HG03139 (cell line): ENCODE results near the gene PSMD13.
"Not testable (repeated sequence)": the region's sequence is repeated elsewhere in the genome, so short reads cannot be mapped to it uniquely, and the experiment has no call there.

Experiments
- ATAC-seq: cut with Tn5 transposase; IDR thresholded peaks from one replicate; pipeline ENCODE4 v1.9.1; 2021; ENCODE audit not compliant: unreplicated experiment

Gene PSMD13

GRCh38 chr11:285894-286220 is 49.1 kb downstream of the PSMD13 start:
- ATAC-seq, result no peak

- ATAC-seq, result not testable (repeated sequence)
Observed at GRCh38 chr11:286977-287820, 50.4 kb downstream of the PSMD13 start.

- no peak for ATAC-seq
Observed at GRCh38 chr11:287821-288477, 51.2 kb downstream of the PSMD13 start.

- ATAC-seq, result peak; percentile 54
Observed at GRCh38 chr11:288478-289397, 52.0 kb downstream of the PSMD13 start, which contains the start of gene PGGHG. PGGHG (plus strand) TSS chr11:289126; CDS start chr11:289817, 691 bp downstream.

- ATAC-seq, result no peak
Observed at GRCh38 chr11:289398-289711, 52.6 kb downstream of the PSMD13 start.

- no peak for ATAC-seq
Observed at GRCh38 chr11:289712-290620, 53.2 kb downstream of the PSMD13 start.

- ATAC-seq, result no peak
Observed at GRCh38 chr11:290621-291231, 54.0 kb downstream of the PSMD13 start.

GRCh38 chr11:291281-292210 is 54.8 kb downstream of the PSMD13 start:
- no peak for ATAC-seq

GRCh38 chr11:292211-293121 is 55.7 kb downstream of the PSMD13 start:
- no peak for ATAC-seq

GRCh38 chr11:293271-293851 is 56.6 kb downstream of the PSMD13 start:
- ATAC-seq, result no peak

- no peak for ATAC-seq
Observed at GRCh38 chr11:293852-294661, 57.3 kb downstream of the PSMD13 start.

- no peak for ATAC-seq
Observed at GRCh38 chr11:294780-295179, 58.0 kb downstream of the PSMD13 start.

GRCh38 chr11:295351-296170 is 58.8 kb downstream of the PSMD13 start:
- ATAC-seq, result no peak

GRCh38 chr11:296171-297050 is 59.6 kb downstream of the PSMD13 start:
- ATAC-seq, result no peak

GRCh38 chr11:297051-297585 is 60.3 kb downstream of the PSMD13 start:
- no peak for ATAC-seq
